H9 (cell line): Measurements from ENCODE around the gene ZBBX. TPM values are rescaled to one million over a fixed set of nuclear protein-coding genes. Genes with fewer than 3 reads are reported as not detected.

Experiments used
- DNase-seq: peaks from one replicate; pipeline ENCODE4 v3.0.0-alpha.2; 2017
- H2AFZ ChIP-seq: one replicate; pipeline ENCODE4 v1.6.1; 2013; ENCODE audit warnings: mild to moderate bottlenecking, low read length, control low read depth, moderate library complexity
- H2AK5ac ChIP-seq: 2 replicates; pipeline ENCODE4 v1.6.1; 2013; ENCODE audit warnings: low read length, control low read depth, mixed read lengths; ENCODE audit not compliant: insufficient read length
- H2BK120ac ChIP-seq: one replicate; pipeline ENCODE4 v1.6.1; 2013; ENCODE audit warnings: low read depth, mild to moderate bottlenecking, low read length, control low read depth, inconsistent platforms; ENCODE audit not compliant: poor library complexity, severe bottlenecking
- H2BK12ac ChIP-seq: 2 replicates; pipeline ENCODE4 v1.6.1; 2013; ENCODE audit warnings: low read length, control low read depth, mixed read lengths, low read depth; ENCODE audit not compliant: insufficient read length
- H2BK15ac ChIP-seq: 2 replicates; pipeline ENCODE4 v1.6.1; 2013; ENCODE audit warnings: low read depth, low read length, control low read depth
- H2BK20ac ChIP-seq: one replicate; pipeline ENCODE4 v1.6.1; 2013; ENCODE audit warnings: low read depth, mild to moderate bottlenecking, low read length, control low read depth, inconsistent platforms; ENCODE audit not compliant: poor library complexity, severe bottlenecking
- H2BK5ac ChIP-seq: 2 replicates; pipeline ENCODE4 v1.6.1; 2013; ENCODE audit warnings: low read length, control low read depth, mixed read lengths; ENCODE audit not compliant: insufficient read length
- H3K14ac ChIP-seq: 2 replicates; pipeline ENCODE4 v1.6.1; 2013; ENCODE audit warnings: low read length, control low read depth; ENCODE audit not compliant: insufficient read depth
- H3K18ac ChIP-seq: 2 replicates; pipeline ENCODE4 v1.6.1; 2013; ENCODE audit warnings: low read depth, mild to moderate bottlenecking, mixed read lengths, low read length, control low read depth; ENCODE audit not compliant: insufficient read length
- H3K23ac ChIP-seq: 2 replicates; pipeline ENCODE4 v1.6.1; 2013; ENCODE audit warnings: low read length, control low read depth, mixed read lengths, low read depth; ENCODE audit not compliant: insufficient read length
- H3K23me2 ChIP-seq: 2 replicates; pipeline ENCODE4 v1.6.1; 2013; ENCODE audit warnings: low read depth, mild to moderate bottlenecking, mixed read lengths, low read length, control low read depth; ENCODE audit not compliant: insufficient read length, poor library complexity, severe bottlenecking
- H3K27ac ChIP-seq: 2 replicates; pipeline ENCODE4 v1.5.1; 2013; ENCODE audit warnings: low read length, control low read depth, mixed read lengths, low read depth; ENCODE audit not compliant: insufficient read length
- H3K27me3 ChIP-seq: 2 replicates; pipeline ENCODE4 v1.6.1; 2013; ENCODE audit warnings: low read length, control low read depth, inconsistent platforms; ENCODE audit not compliant: insufficient read depth
- H3K4ac ChIP-seq: 2 replicates; pipeline ENCODE4 v1.6.1; 2013; ENCODE audit warnings: low read depth, mild to moderate bottlenecking, control low read depth, inconsistent platforms, low read length, moderate library complexity
- H3K4me1 ChIP-seq: 2 replicates; pipeline ENCODE4 v1.6.1; 2013; ENCODE audit warnings: low read length, control low read depth, inconsistent platforms; ENCODE audit not compliant: insufficient read depth
- H3K4me2 ChIP-seq: 2 replicates; pipeline ENCODE4 v1.6.1; 2013; ENCODE audit warnings: low read length, control low read depth, mixed read lengths; ENCODE audit not compliant: insufficient read length, insufficient read depth
- H3K56ac ChIP-seq: 2 replicates; pipeline ENCODE4 v1.6.1; 2013; ENCODE audit warnings: low read depth, mild to moderate bottlenecking, mixed read lengths, low read length, control low read depth; ENCODE audit not compliant: insufficient read length
- H3K79me1 ChIP-seq: 2 replicates; pipeline ENCODE4 v1.6.1; 2013; ENCODE audit warnings: low read depth, mild to moderate bottlenecking, moderate library complexity, low read length, control low read depth, inconsistent platforms; ENCODE audit not compliant: insufficient read depth, poor library complexity, severe bottlenecking
- H3K79me2 ChIP-seq: 2 replicates; pipeline ENCODE4 v1.6.1; 2013; ENCODE audit warnings: low read length, control low read depth, inconsistent platforms; ENCODE audit not compliant: insufficient read depth
- H3K9ac ChIP-seq: 2 replicates; pipeline ENCODE4 v1.6.1; 2013; ENCODE audit warnings: low read length, control low read depth, mixed read lengths; ENCODE audit not compliant: insufficient read length; ENCODE audit errors: extremely low read depth
- H3K9me3 ChIP-seq: one replicate; pipeline ENCODE4 v1.6.1; 2013; ENCODE audit warnings: low read depth, low read length, inconsistent platforms; ENCODE audit not compliant: control insufficient read depth
- H3T11ph ChIP-seq: one replicate; pipeline ENCODE4 v1.6.1; 2013; ENCODE audit warnings: mild to moderate bottlenecking, low read length, control low read depth, inconsistent platforms
- H4K20me1 ChIP-seq: one replicate; pipeline ENCODE4 v1.6.1; 2013; ENCODE audit not compliant: control insufficient read depth, insufficient read length, insufficient read depth
- H4K5ac ChIP-seq: 2 replicates; pipeline ENCODE4 v1.6.1; 2013; ENCODE audit warnings: low read depth, mild to moderate bottlenecking, mixed read lengths, low read length, control low read depth; ENCODE audit not compliant: insufficient read length
- H4K8ac ChIP-seq: replicated peaks from 2 replicates; pipeline ENCODE4 v1.6.1; 2013; ENCODE audit warnings: low read length, control low read depth, mixed read lengths, low read depth; ENCODE audit not compliant: insufficient read length
- H4K91ac ChIP-seq: 2 replicates; pipeline ENCODE4 v1.6.1; 2013; ENCODE audit warnings: low read depth, mild to moderate bottlenecking, moderate library complexity, mixed read lengths, low read length, control low read depth; ENCODE audit not compliant: insufficient read length
- H3K27ac Mint-ChIP-seq, 3 experiments: 2 replicates in 2 of 3; 3 replicates in 1 of 3; pipeline ENCODE4 v1.8.0; 2020 to 2021; ENCODE audit warnings: mixed read lengths in 3 of 3, mild to moderate bottlenecking in 1 of 3, moderate library complexity in 1 of 3
- H3K27me3 Mint-ChIP-seq: 2 replicates; pipeline ENCODE4 v1.8.0; 2021; ENCODE audit warnings: low read depth, mild to moderate bottlenecking, moderate library complexity, mixed read lengths
- H3K36me3 Mint-ChIP-seq, 3 experiments: 2 replicates in 2 of 3; 3 replicates in 1 of 3; pipeline ENCODE4 v1.8.0; 2020 to 2021; ENCODE audit warnings: low read depth in 3 of 3, mixed read lengths in 3 of 3; ENCODE audit not compliant: insufficient read depth in 1 of 3
- H3K4me1 Mint-ChIP-seq, 2 experiments: 2 replicates each; pipeline ENCODE4 v1.8.0; 2020; ENCODE audit warnings: mixed read lengths in 2 of 2
- H3K4me3 Mint-ChIP-seq, 2 experiments: 2 replicates in 1 of 2; 3 replicates in 1 of 2; pipeline ENCODE4 v1.8.0; 2020 to 2021; ENCODE audit warnings: mild to moderate bottlenecking in 2 of 2, mixed read lengths in 2 of 2, moderate library complexity in 1 of 2
- H3K9me3 Mint-ChIP-seq, 2 experiments: 2 replicates in 1 of 2; 3 replicates in 1 of 2; pipeline ENCODE4 v1.8.0; 2020; ENCODE audit warnings: mild to moderate bottlenecking in 2 of 2, mixed read lengths in 2 of 2, moderate library complexity in 1 of 2
- total RNA-seq: library from RNA; stranded (reverse); gene quantifications from 2 replicates; pipeline ENCODE4 v1.2.1, GENCODE V29; 2021
- TF ChIP-seq, protein P1 (sequence below): fragments of 200-600 bp; sonication (generic); conservative IDR thresholded peaks from 3 replicates; pipeline ENCODE4 v1.8.0; 2021; ENCODE audit warnings: antibody characterized with exemption, mild to moderate bottlenecking

ZBBX gene
- total RNA-seq, 1 experiment from 2014 or later: 2.4 TPM

- no peak for DNase-seq
Observed at GRCh38 chr3:167209011-167209410, 171.1 kb downstream of the ZBBX start.

More at GRCh38 chr3:167209011-167209410, 171.1 kb downstream of the ZBBX start:
- no peak overlapping the region for H2BK15ac ChIP-seq
- no peak overlapping the region for H3K4me3 Mint-ChIP-seq
- no peaks in the 10 kb centered on the region for H3K27me3 ChIP-seq
- no peak overlapping the region for H3K18ac ChIP-seq
- no peak overlapping the region for H2BK12ac ChIP-seq
- no peak overlapping the region for H3K56ac ChIP-seq
- H4K91ac ChIP-seq: no peak overlapping the region
- no peaks in the 10 kb centered on the region for H3K9me3 ChIP-seq
- H2BK5ac ChIP-seq: no peak overlapping the region
- TF ChIP-seq, protein P1, sequence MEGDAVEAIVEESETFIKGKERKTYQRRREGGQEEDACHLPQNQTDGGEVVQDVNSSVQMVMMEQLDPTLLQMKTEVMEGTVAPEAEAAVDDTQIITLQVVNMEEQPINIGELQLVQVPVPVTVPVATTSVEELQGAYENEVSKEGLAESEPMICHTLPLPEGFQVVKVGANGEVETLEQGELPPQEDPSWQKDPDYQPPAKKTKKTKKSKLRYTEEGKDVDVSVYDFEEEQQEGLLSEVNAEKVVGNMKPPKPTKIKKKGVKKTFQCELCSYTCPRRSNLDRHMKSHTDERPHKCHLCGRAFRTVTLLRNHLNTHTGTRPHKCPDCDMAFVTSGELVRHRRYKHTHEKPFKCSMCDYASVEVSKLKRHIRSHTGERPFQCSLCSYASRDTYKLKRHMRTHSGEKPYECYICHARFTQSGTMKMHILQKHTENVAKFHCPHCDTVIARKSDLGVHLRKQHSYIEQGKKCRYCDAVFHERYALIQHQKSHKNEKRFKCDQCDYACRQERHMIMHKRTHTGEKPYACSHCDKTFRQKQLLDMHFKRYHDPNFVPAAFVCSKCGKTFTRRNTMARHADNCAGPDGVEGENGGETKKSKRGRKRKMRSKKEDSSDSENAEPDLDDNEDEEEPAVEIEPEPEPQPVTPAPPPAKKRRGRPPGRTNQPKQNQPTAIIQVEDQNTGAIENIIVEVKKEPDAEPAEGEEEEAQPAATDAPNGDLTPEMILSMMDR: peak; percentile 25; the same call in 1 of the 3 replicates
- H3K4me2 ChIP-seq: no peak overlapping the region
- no peaks in the 10 kb centered on the region for H3K23me2 ChIP-seq
- no peaks in the 10 kb centered on the region for H3K4me1 ChIP-seq
- H3K14ac ChIP-seq: no peak overlapping the region
- no peaks in the 10 kb centered on the region for H3K4me1 Mint-ChIP-seq
- H3K79me2 ChIP-seq: no peaks in the 10 kb centered on the region
- no peak overlapping the region for H3T11ph ChIP-seq
- H3K9me3 Mint-ChIP-seq: no peaks in the 10 kb centered on the region; a peak in 1 of 5 replicates
- H3K36me3 Mint-ChIP-seq: no peaks in the 10 kb centered on the region; a peak in 1 of 7 replicates
- H2BK20ac ChIP-seq: no peak overlapping the region
- H2AK5ac ChIP-seq: no peak overlapping the region
- no peak overlapping the region for H3K9ac ChIP-seq
- no peak overlapping the region for H4K5ac ChIP-seq
- no peak overlapping the region; a peak in 1 of 7 replicates for H3K27ac Mint-ChIP-seq
- no peaks in the 10 kb centered on the region for H4K20me1 ChIP-seq
- no peak overlapping the region for H3K27ac ChIP-seq
- no peak overlapping the region for H4K8ac ChIP-seq
- no peak overlapping the region for H3K4ac ChIP-seq
- H2AFZ ChIP-seq: no peak overlapping the region
- no peaks in the 10 kb centered on the region for H3K27me3 Mint-ChIP-seq
- no peak overlapping the region for H3K23ac ChIP-seq
- no peak overlapping the region for H2BK120ac ChIP-seq
- no peaks in the 10 kb centered on the region for H3K79me1 ChIP-seq
